Measurements from ENCODE around the gene CCDC178.

Gene CCDC178

DNA sequence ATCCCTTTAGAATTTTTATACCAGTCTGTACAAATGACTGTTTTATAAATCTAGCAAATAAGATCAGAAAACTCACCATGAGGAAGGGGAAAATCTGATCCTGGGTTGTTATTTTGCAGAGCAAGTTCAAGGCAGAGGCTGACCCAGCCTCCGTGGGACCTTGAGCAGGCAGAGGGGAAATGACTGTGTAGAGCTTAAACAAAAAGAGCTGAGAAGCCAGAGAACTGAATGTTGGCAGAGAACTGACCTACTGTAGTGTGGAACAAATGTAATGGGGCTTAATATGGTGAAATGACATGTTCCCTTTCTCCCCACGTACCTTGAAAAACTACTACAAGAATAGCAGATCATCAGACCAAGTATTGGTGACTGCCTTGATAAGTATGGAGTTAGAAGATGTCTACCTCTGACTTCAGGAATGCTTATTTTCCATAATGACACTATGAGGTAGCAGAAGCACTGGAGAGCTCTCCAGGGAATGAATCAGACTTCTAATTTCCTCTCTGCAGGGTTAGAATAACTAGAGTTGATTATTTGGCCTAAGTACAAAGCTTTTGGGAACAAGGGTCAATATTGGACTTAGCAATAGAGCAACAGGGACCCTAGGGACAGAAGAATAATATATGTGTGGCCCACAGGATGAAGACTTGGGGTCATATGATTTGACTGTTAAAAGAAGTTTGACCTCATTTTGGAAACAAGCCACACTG is 304.4 kb downstream of the CCDC178 start:
- no peak overlapping the region for H3K4me3 ChIP-seq (replicated peaks; ENCODE audit: insufficient read depth, low read length)
- TF ChIP-seq SPI1 (IDR thresholded peaks at IDR 0.05; ENCODE audit: borderline replicate concordance, low read depth), result no peak
- TF ChIP-seq, protein P1, sequence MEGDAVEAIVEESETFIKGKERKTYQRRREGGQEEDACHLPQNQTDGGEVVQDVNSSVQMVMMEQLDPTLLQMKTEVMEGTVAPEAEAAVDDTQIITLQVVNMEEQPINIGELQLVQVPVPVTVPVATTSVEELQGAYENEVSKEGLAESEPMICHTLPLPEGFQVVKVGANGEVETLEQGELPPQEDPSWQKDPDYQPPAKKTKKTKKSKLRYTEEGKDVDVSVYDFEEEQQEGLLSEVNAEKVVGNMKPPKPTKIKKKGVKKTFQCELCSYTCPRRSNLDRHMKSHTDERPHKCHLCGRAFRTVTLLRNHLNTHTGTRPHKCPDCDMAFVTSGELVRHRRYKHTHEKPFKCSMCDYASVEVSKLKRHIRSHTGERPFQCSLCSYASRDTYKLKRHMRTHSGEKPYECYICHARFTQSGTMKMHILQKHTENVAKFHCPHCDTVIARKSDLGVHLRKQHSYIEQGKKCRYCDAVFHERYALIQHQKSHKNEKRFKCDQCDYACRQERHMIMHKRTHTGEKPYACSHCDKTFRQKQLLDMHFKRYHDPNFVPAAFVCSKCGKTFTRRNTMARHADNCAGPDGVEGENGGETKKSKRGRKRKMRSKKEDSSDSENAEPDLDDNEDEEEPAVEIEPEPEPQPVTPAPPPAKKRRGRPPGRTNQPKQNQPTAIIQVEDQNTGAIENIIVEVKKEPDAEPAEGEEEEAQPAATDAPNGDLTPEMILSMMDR (IDR thresholded peaks at IDR 0.05; ENCODE audit: insufficient read depth, low read length), result no peak
- no peak for TF ChIP-seq POLR2AphosphoS5 (IDR thresholded peaks at IDR 0.05; ENCODE audit: low read depth)
- TF ChIP-seq, protein P2, sequence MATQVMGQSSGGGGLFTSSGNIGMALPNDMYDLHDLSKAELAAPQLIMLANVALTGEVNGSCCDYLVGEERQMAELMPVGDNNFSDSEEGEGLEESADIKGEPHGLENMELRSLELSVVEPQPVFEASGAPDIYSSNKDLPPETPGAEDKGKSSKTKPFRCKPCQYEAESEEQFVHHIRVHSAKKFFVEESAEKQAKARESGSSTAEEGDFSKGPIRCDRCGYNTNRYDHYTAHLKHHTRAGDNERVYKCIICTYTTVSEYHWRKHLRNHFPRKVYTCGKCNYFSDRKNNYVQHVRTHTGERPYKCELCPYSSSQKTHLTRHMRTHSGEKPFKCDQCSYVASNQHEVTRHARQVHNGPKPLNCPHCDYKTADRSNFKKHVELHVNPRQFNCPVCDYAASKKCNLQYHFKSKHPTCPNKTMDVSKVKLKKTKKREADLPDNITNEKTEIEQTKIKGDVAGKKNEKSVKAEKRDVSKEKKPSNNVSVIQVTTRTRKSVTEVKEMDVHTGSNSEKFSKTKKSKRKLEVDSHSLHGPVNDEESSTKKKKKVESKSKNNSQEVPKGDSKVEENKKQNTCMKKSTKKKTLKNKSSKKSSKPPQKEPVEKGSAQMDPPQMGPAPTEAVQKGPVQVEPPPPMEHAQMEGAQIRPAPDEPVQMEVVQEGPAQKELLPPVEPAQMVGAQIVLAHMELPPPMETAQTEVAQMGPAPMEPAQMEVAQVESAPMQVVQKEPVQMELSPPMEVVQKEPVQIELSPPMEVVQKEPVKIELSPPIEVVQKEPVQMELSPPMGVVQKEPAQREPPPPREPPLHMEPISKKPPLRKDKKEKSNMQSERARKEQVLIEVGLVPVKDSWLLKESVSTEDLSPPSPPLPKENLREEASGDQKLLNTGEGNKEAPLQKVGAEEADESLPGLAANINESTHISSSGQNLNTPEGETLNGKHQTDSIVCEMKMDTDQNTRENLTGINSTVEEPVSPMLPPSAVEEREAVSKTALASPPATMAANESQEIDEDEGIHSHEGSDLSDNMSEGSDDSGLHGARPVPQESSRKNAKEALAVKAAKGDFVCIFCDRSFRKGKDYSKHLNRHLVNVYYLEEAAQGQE (IDR thresholded peaks at IDR 0.05; ENCODE audit: insufficient replicate concordance, low read depth), result no peak
- no peak for TF ChIP-seq GABPA (IDR thresholded peaks at IDR 0.05; ENCODE audit: low read depth)
- no peaks in the 10 kb centered on the region for H3K27me3 ChIP-seq (ENCODE audit: insufficient read depth, poor library complexity, severe bottlenecking)
- no peak overlapping the region for H3K27ac ChIP-seq (replicated peaks)
- DNase-seq (ENCODE audit: low read depth in 1 of 2, low spot score in 1 of 2), result no peak

DNA sequence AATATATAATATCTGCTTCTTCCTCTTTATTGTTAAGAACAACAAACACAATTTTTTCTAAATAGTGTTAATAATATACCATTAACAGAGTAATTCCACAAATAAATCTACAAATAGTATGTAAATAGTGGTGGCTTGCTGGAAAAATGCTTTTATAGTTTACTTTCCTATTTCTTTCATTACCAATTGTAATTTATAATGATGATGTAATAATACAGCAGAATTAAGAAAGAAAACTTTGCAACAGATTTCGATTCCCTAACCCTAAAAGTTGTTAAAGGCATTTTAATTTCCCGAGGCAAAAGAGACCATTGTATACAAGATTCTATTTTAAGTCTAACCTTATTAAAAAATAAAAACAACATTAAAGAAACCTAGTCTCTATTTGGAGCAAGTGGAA is 307.9 kb downstream of the CCDC178 start:
- no peak overlapping the region for H3K27ac ChIP-seq (replicated peaks)
- no peak overlapping the region for H3K4me3 ChIP-seq (replicated peaks; ENCODE audit: insufficient read depth, low read length)
- TF ChIP-seq GABPA (IDR thresholded peaks at IDR 0.05; ENCODE audit: low read depth), result no peak
- no peak for TF ChIP-seq POLR2AphosphoS5 (IDR thresholded peaks at IDR 0.05; ENCODE audit: low read depth)
- TF ChIP-seq, protein P2 (IDR thresholded peaks at IDR 0.05; ENCODE audit: insufficient replicate concordance, low read depth), result no peak
- TF ChIP-seq SPI1 (IDR thresholded peaks at IDR 0.05; ENCODE audit: borderline replicate concordance, low read depth), result no peak
- TF ChIP-seq, protein P1 (IDR thresholded peaks at IDR 0.05; ENCODE audit: insufficient read depth, low read length), result no peak
- H3K27me3 ChIP-seq (ENCODE audit: insufficient read depth, poor library complexity, severe bottlenecking), result peaks cover 2% of the 10 kb centered on the region
- no peak for DNase-seq (ENCODE audit: low read depth in 1 of 2, low spot score in 1 of 2)

DNA sequence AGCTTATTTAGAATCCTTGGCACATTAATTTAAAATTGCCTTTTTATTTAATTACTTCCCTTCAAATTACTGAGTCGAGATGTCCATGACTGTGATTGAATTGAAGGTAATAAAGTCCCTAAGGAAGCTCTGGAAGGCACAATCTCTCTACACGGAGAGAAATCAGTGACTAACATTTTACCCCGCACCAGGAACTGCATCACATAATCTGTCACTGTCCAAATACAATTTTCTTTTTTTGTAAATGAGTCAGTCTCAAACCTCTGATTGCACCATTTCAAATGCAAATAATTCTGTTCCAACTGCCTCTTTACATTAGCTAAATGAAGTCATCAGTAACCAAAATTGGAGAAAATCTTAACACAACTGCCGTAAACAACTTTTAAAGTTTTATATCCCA is 311.9 kb downstream of the CCDC178 start:
- DNase-seq (ENCODE audit: low read depth in 1 of 2, low spot score in 1 of 2), result no peak
- H3K27ac ChIP-seq (replicated peaks), result no peak overlapping the region
- no peak for TF ChIP-seq GABPA (IDR thresholded peaks at IDR 0.05; ENCODE audit: low read depth)
- TF ChIP-seq, protein P1 (IDR thresholded peaks at IDR 0.05; ENCODE audit: insufficient read depth, low read length), result no peak
- TF ChIP-seq SPI1 (IDR thresholded peaks at IDR 0.05; ENCODE audit: borderline replicate concordance, low read depth), result no peak
- no peak for TF ChIP-seq POLR2AphosphoS5 (IDR thresholded peaks at IDR 0.05; ENCODE audit: low read depth)
- TF ChIP-seq, protein P2 (IDR thresholded peaks at IDR 0.05; ENCODE audit: insufficient replicate concordance, low read depth), result no peak
- H3K4me3 ChIP-seq (replicated peaks; ENCODE audit: insufficient read depth, low read length), result no peak overlapping the region
- peaks cover 2% of the 10 kb centered on the region for H3K27me3 ChIP-seq (ENCODE audit: insufficient read depth, poor library complexity, severe bottlenecking)

Measured in HL-60 (cell line).